ENCODE results near the gene GNGT2. TPM values are rescaled to one million over a fixed set of nuclear protein-coding genes. Genes with fewer than 3 reads are reported as not detected.

GNGT2 gene
- polyA plus RNA-seq, 1 of the 3 experiments (the other 2 are of a cell fraction), result 11.0 TPM

- TF ChIP-seq CHD2 (IDR thresholded peaks at IDR 0.05; ENCODE audit: low read length, partially characterized antibody) (no peak), CTCF (IDR thresholded peaks at IDR 0.05) (no peak), POLR2AphosphoS5 (IDR thresholded peaks at IDR 0.05; ENCODE audit: low read depth, low read length) (no peak), RXRA (IDR thresholded peaks at IDR 0.05; ENCODE audit: borderline replicate concordance, low read depth) (no peak), ZBTB33 (IDR thresholded peaks at IDR 0.05; ENCODE audit: borderline replicate concordance, low read depth) (no peak), EP300 (IDR thresholded peaks at IDR 0.05; ENCODE audit: borderline replicate concordance in 1 of 2, low read depth in 1 of 2, low read length in 1 of 2) (no peak), NRF1 (IDR thresholded peaks at IDR 0.05; ENCODE audit: low read depth, low read length) (no peak), ELF1 (IDR thresholded peaks at IDR 0.05) (no peak), RFX5 (IDR thresholded peaks at IDR 0.05; ENCODE audit: low read length) (no peak), TAF1 (IDR thresholded peaks at IDR 0.05; ENCODE audit: borderline replicate concordance, low read depth, low read length) (no peak), RCOR1 (IDR thresholded peaks at IDR 0.05; ENCODE audit: low read length) (no peak), EZH2phosphoT487 (IDR thresholded peaks at IDR 0.05; ENCODE audit: borderline replicate concordance, low read depth) (no peak)
- TF ChIP-seq, protein P1, sequence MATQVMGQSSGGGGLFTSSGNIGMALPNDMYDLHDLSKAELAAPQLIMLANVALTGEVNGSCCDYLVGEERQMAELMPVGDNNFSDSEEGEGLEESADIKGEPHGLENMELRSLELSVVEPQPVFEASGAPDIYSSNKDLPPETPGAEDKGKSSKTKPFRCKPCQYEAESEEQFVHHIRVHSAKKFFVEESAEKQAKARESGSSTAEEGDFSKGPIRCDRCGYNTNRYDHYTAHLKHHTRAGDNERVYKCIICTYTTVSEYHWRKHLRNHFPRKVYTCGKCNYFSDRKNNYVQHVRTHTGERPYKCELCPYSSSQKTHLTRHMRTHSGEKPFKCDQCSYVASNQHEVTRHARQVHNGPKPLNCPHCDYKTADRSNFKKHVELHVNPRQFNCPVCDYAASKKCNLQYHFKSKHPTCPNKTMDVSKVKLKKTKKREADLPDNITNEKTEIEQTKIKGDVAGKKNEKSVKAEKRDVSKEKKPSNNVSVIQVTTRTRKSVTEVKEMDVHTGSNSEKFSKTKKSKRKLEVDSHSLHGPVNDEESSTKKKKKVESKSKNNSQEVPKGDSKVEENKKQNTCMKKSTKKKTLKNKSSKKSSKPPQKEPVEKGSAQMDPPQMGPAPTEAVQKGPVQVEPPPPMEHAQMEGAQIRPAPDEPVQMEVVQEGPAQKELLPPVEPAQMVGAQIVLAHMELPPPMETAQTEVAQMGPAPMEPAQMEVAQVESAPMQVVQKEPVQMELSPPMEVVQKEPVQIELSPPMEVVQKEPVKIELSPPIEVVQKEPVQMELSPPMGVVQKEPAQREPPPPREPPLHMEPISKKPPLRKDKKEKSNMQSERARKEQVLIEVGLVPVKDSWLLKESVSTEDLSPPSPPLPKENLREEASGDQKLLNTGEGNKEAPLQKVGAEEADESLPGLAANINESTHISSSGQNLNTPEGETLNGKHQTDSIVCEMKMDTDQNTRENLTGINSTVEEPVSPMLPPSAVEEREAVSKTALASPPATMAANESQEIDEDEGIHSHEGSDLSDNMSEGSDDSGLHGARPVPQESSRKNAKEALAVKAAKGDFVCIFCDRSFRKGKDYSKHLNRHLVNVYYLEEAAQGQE (IDR thresholded peaks at IDR 0.05; ENCODE audit: low read depth, low read length), result no peak
- TF ChIP-seq, protein P2, sequence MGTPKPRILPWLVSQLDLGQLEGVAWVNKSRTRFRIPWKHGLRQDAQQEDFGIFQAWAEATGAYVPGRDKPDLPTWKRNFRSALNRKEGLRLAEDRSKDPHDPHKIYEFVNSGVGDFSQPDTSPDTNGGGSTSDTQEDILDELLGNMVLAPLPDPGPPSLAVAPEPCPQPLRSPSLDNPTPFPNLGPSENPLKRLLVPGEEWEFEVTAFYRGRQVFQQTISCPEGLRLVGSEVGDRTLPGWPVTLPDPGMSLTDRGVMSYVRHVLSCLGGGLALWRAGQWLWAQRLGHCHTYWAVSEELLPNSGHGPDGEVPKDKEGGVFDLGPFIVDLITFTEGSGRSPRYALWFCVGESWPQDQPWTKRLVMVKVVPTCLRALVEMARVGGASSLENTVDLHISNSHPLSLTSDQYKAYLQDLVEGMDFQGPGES (IDR thresholded peaks at IDR 0.05; ENCODE audit: low read depth, low read length), result no peak
- TF ChIP-seq, protein P3, sequence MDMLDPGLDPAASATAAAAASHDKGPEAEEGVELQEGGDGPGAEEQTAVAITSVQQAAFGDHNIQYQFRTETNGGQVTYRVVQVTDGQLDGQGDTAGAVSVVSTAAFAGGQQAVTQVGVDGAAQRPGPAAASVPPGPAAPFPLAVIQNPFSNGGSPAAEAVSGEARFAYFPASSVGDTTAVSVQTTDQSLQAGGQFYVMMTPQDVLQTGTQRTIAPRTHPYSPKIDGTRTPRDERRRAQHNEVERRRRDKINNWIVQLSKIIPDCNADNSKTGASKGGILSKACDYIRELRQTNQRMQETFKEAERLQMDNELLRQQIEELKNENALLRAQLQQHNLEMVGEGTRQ (IDR thresholded peaks at IDR 0.05; ENCODE audit: borderline replicate concordance, low read depth, low read length), result no peak
- H3K4me1 ChIP-seq (ENCODE audit: control insufficient read depth in 1 of 2, insufficient read depth in 2 of 2, low read depth in 1 of 2, low read length in 1 of 2), result peaks cover 0 to 7% of the 10 kb centered on the region in 2 experiments; a peak in 1 of 4 replicates
- H3K9ac ChIP-seq, result no peak overlapping the region
- H3K79me2 ChIP-seq (ENCODE audit: insufficient read depth), result no peaks in the 10 kb centered on the region
- 16% methylated on average over 2 of the region's 2 CpGs for WGBS (ENCODE audit: low lambda C conversion rate)
- CTCF ChIA-PET, result interaction anchor here (0.6 to 3.4 kb wide), 6 partner anchors 12 to 87 kb away, joined by 3 to 30 read pairs (median 4); no protein-coding TSS in a partner anchor
- H3K27ac ChIP-seq (ENCODE audit: low read depth in 2 of 2, low read length in 1 of 2), result no peak overlapping the region
- H3K36me3 ChIP-seq (replicated peaks in 1 of 2; ENCODE audit: control insufficient read depth in 1 of 2, insufficient read depth in 2 of 2, low read length in 1 of 2), result no peaks in the 10 kb centered on the region
- no peak for DNase-seq
- no peaks in the 10 kb centered on the region for H3K27me3 ChIP-seq (ENCODE audit: insufficient read depth)
- H2AFZ ChIP-seq (ENCODE audit: low read depth), result no peak overlapping the region
- no peak overlapping the region for H3K4me3 ChIP-seq (ENCODE audit: low read depth in 2 of 2, low read length in 1 of 2)
- POLR2A ChIA-PET, result no interaction called here
- no peak overlapping the region for H3K4me2 ChIP-seq
- H4K20me1 ChIP-seq (ENCODE audit: insufficient read depth), result no peaks in the 10 kb centered on the region
- peaks cover 9% of the 10 kb centered on the region for H3F3A ChIP-seq (replicated peaks; ENCODE audit: insufficient read depth)
- no peaks in the 10 kb centered on the region for H3K9me2 ChIP-seq
- no peaks in the 10 kb centered on the region for H3K9me3 ChIP-seq
Measured at GRCh38 chr17:49203796-49204195, 6.6 kb downstream of the GNGT2 start.

Data from SK-N-SH (cell line).